Measurements from ENCODE around the gene ARHGAP42.
"Not testable (repeated sequence)": the region's sequence is repeated elsewhere in the genome, so short reads cannot be mapped to it uniquely, and the experiment has no call there.

The ARHGAP42 gene

GRCh38 chr11:100889758-100890157 lies 202.7 kb downstream of the ARHGAP42 start:
- H3K27me3 ChIP-seq (ENCODE audit: control insufficient read depth, low read length) = no peaks in the 10 kb centered on the region

GRCh38 chr11:100890789-100891188 lies 203.7 kb downstream of the ARHGAP42 start:
- H3K27ac ChIP-seq (ENCODE audit: low read depth, low read length) = no peak overlapping the region
- no peaks in the 10 kb centered on the region for H3F3A ChIP-seq (ENCODE audit: control insufficient read depth, insufficient read depth)
- TF ChIP-seq EZH2phosphoT487 (IDR thresholded peaks at IDR 0.05; ENCODE audit: borderline replicate concordance, low read length) = no peak
- no peak for TF ChIP-seq CTCF (IDR thresholded peaks at IDR 0.05; ENCODE audit: low read depth, low read length, poor library complexity, severe bottlenecking)
- H3K4me1 ChIP-seq (ENCODE audit: control insufficient read depth, low read length) = no peaks in the 10 kb centered on the region
- H3K36me3 ChIP-seq (ENCODE audit: control insufficient read depth, low read length) = no peaks in the 10 kb centered on the region
- no peaks in the 10 kb centered on the region for H3K9me3 ChIP-seq (ENCODE audit: control insufficient read depth, insufficient read depth, low read length)
- H3K4me2 ChIP-seq (ENCODE audit: low read length) = no peak overlapping the region
- H3K27me3 ChIP-seq (ENCODE audit: control insufficient read depth, low read length) = no peaks in the 10 kb centered on the region
- H3K9me2 ChIP-seq (replicated peaks; ENCODE audit: control insufficient read depth, low read length) = no peaks in the 10 kb centered on the region
- H3K4me3 ChIP-seq (ENCODE audit: low read length) = no peak overlapping the region
- H4K20me1 ChIP-seq (ENCODE audit: control insufficient read depth, insufficient read depth, low read depth, low read length) = no peaks in the 10 kb centered on the region
- no peaks in the 10 kb centered on the region for H3K79me2 ChIP-seq (ENCODE audit: control insufficient read depth, low read length)

More at GRCh38 chr11:100889758-100890157, 202.7 kb downstream of the ARHGAP42 start:
- H3K4me3 ChIP-seq (ENCODE audit: low read length) = no peak overlapping the region
- no peaks in the 10 kb centered on the region for H3F3A ChIP-seq (ENCODE audit: control insufficient read depth, insufficient read depth)
- no peaks in the 10 kb centered on the region for H3K9me2 ChIP-seq (replicated peaks; ENCODE audit: control insufficient read depth, low read length)
- no peaks in the 10 kb centered on the region for H3K79me2 ChIP-seq (ENCODE audit: control insufficient read depth, low read length)
- no peak overlapping the region for H3K27ac ChIP-seq (ENCODE audit: low read depth, low read length)
- no peaks in the 10 kb centered on the region for H4K20me1 ChIP-seq (ENCODE audit: control insufficient read depth, insufficient read depth, low read depth, low read length)
- no peak overlapping the region for H3K4me2 ChIP-seq (ENCODE audit: low read length)
- no peaks in the 10 kb centered on the region for H3K36me3 ChIP-seq (ENCODE audit: control insufficient read depth, low read length)
- no peaks in the 10 kb centered on the region for H3K4me1 ChIP-seq (ENCODE audit: control insufficient read depth, low read length)
- H3K9me3 ChIP-seq (ENCODE audit: control insufficient read depth, insufficient read depth, low read length) = no peaks in the 10 kb centered on the region
- no peak for TF ChIP-seq CTCF (IDR thresholded peaks at IDR 0.05; ENCODE audit: low read depth, low read length, poor library complexity, severe bottlenecking)
- no peak for TF ChIP-seq EZH2phosphoT487 (IDR thresholded peaks at IDR 0.05; ENCODE audit: borderline replicate concordance, low read length)

DNA sequence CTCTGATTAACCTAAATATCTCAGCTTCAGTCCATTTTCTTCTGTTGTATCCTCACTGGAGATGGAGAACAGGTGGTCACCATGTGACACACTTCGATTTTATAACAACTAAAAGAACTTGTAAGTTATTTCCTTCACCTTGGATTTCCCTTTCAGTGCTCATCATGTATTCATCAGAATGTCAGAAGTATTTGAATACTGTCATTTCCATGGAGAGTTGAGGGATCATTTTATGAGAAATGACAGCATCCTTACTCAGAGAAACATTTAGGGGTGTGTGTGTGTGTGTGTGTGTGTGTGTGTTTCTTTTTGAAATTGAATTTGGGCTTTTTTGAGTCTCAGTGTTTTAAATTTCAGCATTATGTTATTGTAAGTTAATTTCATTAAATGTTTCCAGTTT lies 205.8 kb downstream of the ARHGAP42 start:
- Histone ChIP-seq H4K20me1 (ENCODE audit: control insufficient read depth, insufficient read depth, low read depth, low read length) (no peaks in the 10 kb centered on the region), H3K79me2 (ENCODE audit: control insufficient read depth, low read length) (no peaks in the 10 kb centered on the region), H3K9me3 (ENCODE audit: control insufficient read depth, insufficient read depth, low read length) (no peaks in the 10 kb centered on the region), H3K27me3 (ENCODE audit: control insufficient read depth, low read length) (no peaks in the 10 kb centered on the region), H3K36me3 (ENCODE audit: control insufficient read depth, low read length) (no peaks in the 10 kb centered on the region), H3K4me3 (ENCODE audit: low read length) (no peak overlapping the region), H3F3A (ENCODE audit: control insufficient read depth, insufficient read depth) (no peaks in the 10 kb centered on the region), H3K27ac (ENCODE audit: low read depth, low read length) (no peak overlapping the region), H3K4me2 (ENCODE audit: low read length) (no peak overlapping the region), H3K9me2 (replicated peaks; ENCODE audit: control insufficient read depth, low read length) (no peaks in the 10 kb centered on the region), H3K4me1 (ENCODE audit: control insufficient read depth, low read length) (no peaks in the 10 kb centered on the region)
- TF ChIP-seq EZH2phosphoT487 (IDR thresholded peaks at IDR 0.05; ENCODE audit: borderline replicate concordance, low read length) (no peak), CTCF (IDR thresholded peaks at IDR 0.05; ENCODE audit: low read depth, low read length, poor library complexity, severe bottlenecking) (no peak)

- Histone ChIP-seq H3K27me3 (ENCODE audit: control insufficient read depth, low read length) (no peaks in the 10 kb centered on the region), H3K79me2 (ENCODE audit: control insufficient read depth, low read length) (no peaks in the 10 kb centered on the region), H3K4me2 (ENCODE audit: low read length) (no peak overlapping the region), H3K36me3 (ENCODE audit: control insufficient read depth, low read length) (no peaks in the 10 kb centered on the region), H3K27ac (ENCODE audit: low read depth, low read length) (no peak overlapping the region), H3K4me1 (ENCODE audit: control insufficient read depth, low read length) (no peaks in the 10 kb centered on the region), H3K9me3 (ENCODE audit: control insufficient read depth, insufficient read depth, low read length) (no peaks in the 10 kb centered on the region), H3F3A (ENCODE audit: control insufficient read depth, insufficient read depth) (no peaks in the 10 kb centered on the region), H4K20me1 (ENCODE audit: control insufficient read depth, insufficient read depth, low read depth, low read length) (no peaks in the 10 kb centered on the region), H3K4me3 (ENCODE audit: low read length) (no peak overlapping the region), H3K9me2 (replicated peaks; ENCODE audit: control insufficient read depth, low read length) (no peaks in the 10 kb centered on the region)
- TF ChIP-seq CTCF (IDR thresholded peaks at IDR 0.05; ENCODE audit: low read depth, low read length, poor library complexity, severe bottlenecking) = no peak
- TF ChIP-seq EZH2phosphoT487 (IDR thresholded peaks at IDR 0.05; ENCODE audit: borderline replicate concordance, low read length) = no peak
Observed at GRCh38 chr11:100895449-100895848, 208.4 kb downstream of the ARHGAP42 start.

- not testable (repeated sequence) for H3K27me3 ChIP-seq (ENCODE audit: control insufficient read depth, low read length); H3K27ac ChIP-seq (ENCODE audit: low read depth, low read length); H3K9me3 ChIP-seq (ENCODE audit: control insufficient read depth, insufficient read depth, low read length); H3K4me1 ChIP-seq (ENCODE audit: control insufficient read depth, low read length); H3K4me3 ChIP-seq (ENCODE audit: low read length); H3K79me2 ChIP-seq (ENCODE audit: control insufficient read depth, low read length); H3K4me2 ChIP-seq (ENCODE audit: low read length); H3K9me2 ChIP-seq (replicated peaks; ENCODE audit: control insufficient read depth, low read length); H3F3A ChIP-seq (ENCODE audit: control insufficient read depth, insufficient read depth); H4K20me1 ChIP-seq (ENCODE audit: control insufficient read depth, insufficient read depth, low read depth, low read length); H3K36me3 ChIP-seq (ENCODE audit: control insufficient read depth, low read length)
Observed at GRCh38 chr11:100895976-100896375, 208.9 kb downstream of the ARHGAP42 start.
